A549 (cell line): ENCODE data around the gene RABGAP1. TPM values are rescaled to one million over a fixed set of nuclear protein-coding genes. Genes with fewer than 3 reads are reported as not detected.

ENCODE experiments used
- ATAC-seq, 2 experiments: fragments of 200-7000 bp in 1 of 2; fragments of >200 bp in 1 of 2; cut with Nextera tagmentation in 1 of 2; cut with Tn5 transposase in 1 of 2; 3 replicates each; pipeline versions ENCODE4 v1.8.0 to v1.9.1; 2018 to 2020; ENCODE audit warnings: mild to moderate bottlenecking in 1 of 2, moderate library complexity in 1 of 2
- CTCF ChIA-PET: fragments of 300-600 bp; sonication (Branson Sonifier 250); formaldehyde crosslinking; extraction: SDS; loops from one replicate; lab custom pipeline; 2021; ENCODE audit warnings: antibody characterized with exemption, inconsistent platforms; lab: Yijun Ruan, JAX
- POLR2A ChIA-PET: fragments of 350-600 bp; formaldehyde crosslinking; extraction: SDS; loops from one replicate; lab custom pipeline; 2021; ENCODE audit warnings: antibody characterized with exemption, inconsistent platforms; lab: Yijun Ruan, JAX
- DNase-seq, 2 experiments: peaks; one replicate each; pipeline versions ENCODE4 v3.0.0 to v3.0.0-alpha.2; 2011 to 2016; ENCODE audit warnings: low read depth in 1 of 2, low spot score in 1 of 2
- FAIRE-seq: peaks from 2 replicates; lab custom pipeline; 2011; peaks lifted over from hg19 to GRCh38; lab: Jason Lieb, UNC
- H3K27ac ChIP-seq, 2 experiments: fragments of >200 bp; sonication (Bioruptor Twin); formaldehyde crosslinking; 3 replicates each; pipeline ENCODE4 v1.5.1; 2016 to 2017
- H3K4me1 ChIP-seq: fragments of >200 bp; sonication (Bioruptor Twin); formaldehyde crosslinking; 3 replicates; pipeline ENCODE4 v1.6.1; 2016
- H3K4me2 ChIP-seq: fragments of >200 bp; sonication (Bioruptor Twin); formaldehyde crosslinking; 3 replicates; pipeline ENCODE4 v1.6.1; 2016
- H3K4me3 ChIP-seq: fragments of >200 bp; sonication (Bioruptor Twin); formaldehyde crosslinking; 3 replicates; pipeline ENCODE4 v1.5.1; 2016
- H3K9me3 ChIP-seq: fragments of >200 bp; sonication (Bioruptor Twin); formaldehyde crosslinking; 3 replicates; pipeline ENCODE4 v1.6.1; 2016
- ATOH8 ChIP-seq: fragments of 250-450 bp; sonication (Bioruptor Pico); IDR thresholded peaks from 2 replicates; pipeline ENCODE4 v1.5.0; 2020; ENCODE audit warnings: low read depth, mild to moderate bottlenecking, moderate library complexity
- BHLHE40 ChIP-seq: IDR thresholded peaks from 2 replicates; pipeline ENCODE4 v1.6.1; 2012; ENCODE audit warnings: low read depth, low read length, inconsistent platforms
- CEBPB ChIP-seq, 2 experiments: fragments of >200 bp in 1 of 2; sonication (Bioruptor Twin) in 1 of 2; formaldehyde crosslinking in 1 of 2; IDR thresholded peaks; 2 replicates each; pipeline ENCODE4 v1.6.1; 2012 to 2016
- CHD2 ChIP-seq: fragments of 150-350 bp; IDR thresholded peaks from 2 replicates; pipeline ENCODE4 v1.6.1; 2014; ENCODE audit warnings: low read length; ENCODE audit not compliant: partially characterized antibody
- EHF ChIP-seq: fragments of 250-450 bp; sonication (Bioruptor Pico); IDR thresholded peaks from 2 replicates; pipeline ENCODE4 v1.5.0; 2020; ENCODE audit warnings: mild to moderate bottlenecking
- EHMT2 ChIP-seq: fragments of 200-600 bp; sonication (generic); IDR thresholded peaks from 2 replicates; pipeline ENCODE4 v1.6.1; 2016; ENCODE audit warnings: antibody characterized with exemption, low read depth, mild to moderate bottlenecking, moderate library complexity
- EP300 ChIP-seq, 2 experiments: fragments of >200 bp; sonication (Bioruptor Twin); formaldehyde crosslinking; IDR thresholded peaks; 2 replicates in 1 of 2; 3 replicates in 1 of 2; pipeline ENCODE4 v1.6.1; 2016 to 2017
- FOXS1 ChIP-seq: fragments of 250-450 bp; sonication (Bioruptor Pico); IDR thresholded peaks from 2 replicates; pipeline ENCODE4 v1.5.0; 2020; ENCODE audit warnings: mild to moderate bottlenecking, moderate library complexity
- HEYL ChIP-seq: fragments of 250-450 bp; sonication (Bioruptor Pico); IDR thresholded peaks from 2 replicates; pipeline ENCODE4 v1.8.0; 2021; ENCODE audit warnings: mild to moderate bottlenecking, moderate library complexity
- HMGXB4 ChIP-seq: fragments of 250-450 bp; sonication (Bioruptor Pico); IDR thresholded peaks from 2 replicates; pipeline ENCODE4 v1.5.0; 2021; ENCODE audit warnings: mild to moderate bottlenecking, moderate library complexity, borderline replicate concordance
- HOXB13 ChIP-seq: fragments of 250-450 bp; sonication (Bioruptor Pico); IDR thresholded peaks from 2 replicates; pipeline ENCODE4 v1.5.0; 2020; ENCODE audit warnings: low read depth, mild to moderate bottlenecking, moderate library complexity
- HOXB5 ChIP-seq: fragments of 250-450 bp; sonication (Bioruptor Pico); IDR thresholded peaks from 2 replicates; pipeline ENCODE4 v1.5.0; 2020; ENCODE audit warnings: mild to moderate bottlenecking, moderate library complexity
- JUN ChIP-seq, 2 experiments: fragments of >200 bp; sonication (Bioruptor Twin); formaldehyde crosslinking; IDR thresholded peaks; 2 replicates in 1 of 2; 3 replicates in 1 of 2; pipeline ENCODE4 v1.6.1; 2016 to 2017
- KDM5A ChIP-seq: fragments of 200-600 bp; sonication (generic); IDR thresholded peaks from 2 replicates; pipeline ENCODE4 v1.6.1; 2016; ENCODE audit warnings: antibody characterized with exemption, mild to moderate bottlenecking
- MAZ ChIP-seq: fragments of 150-350 bp; IDR thresholded peaks from 2 replicates; pipeline ENCODE4 v1.6.1; 2014; ENCODE audit warnings: antibody characterized with exemption, low read depth, low read length, borderline replicate concordance
- MYC ChIP-seq: IDR thresholded peaks from 2 replicates; pipeline ENCODE4 v1.6.1; 2012; ENCODE audit warnings: mild to moderate bottlenecking, inconsistent platforms, low read length, improper control_type of control experiment, borderline replicate concordance
- NFE2L2 ChIP-seq: fragments of 150-350 bp; conservative IDR thresholded peaks from 2 replicates; pipeline ENCODE4 v1.6.1; 2014; ENCODE audit warnings: low read length
- NR3C1 ChIP-seq: fragments of >200 bp; sonication (Bioruptor Twin); formaldehyde crosslinking; IDR thresholded peaks from 3 replicates; pipeline ENCODE4 v1.6.1; 2017
- PHF8 ChIP-seq: fragments of 200-600 bp; sonication (generic); IDR thresholded peaks from 2 replicates; pipeline ENCODE4 v1.6.1; 2016; ENCODE audit warnings: low read depth, mild to moderate bottlenecking, antibody characterized with exemption, moderate library complexity, borderline replicate concordance
- RAD21 ChIP-seq, 2 experiments: fragments of >200 bp in 1 of 2; sonication (Bioruptor Twin) in 1 of 2; formaldehyde crosslinking in 1 of 2; IDR thresholded peaks in 1 of 2; conservative IDR thresholded peaks in 1 of 2; 2 replicates in 1 of 2; 3 replicates in 1 of 2; pipeline ENCODE4 v1.6.1; 2012 to 2018; ENCODE audit warnings: inconsistent platforms in 1 of 2
- SMC3 ChIP-seq: fragments of >200 bp; sonication (Bioruptor Twin); formaldehyde crosslinking; IDR thresholded peaks from 3 replicates; pipeline ENCODE4 v1.6.1; 2018; ENCODE audit warnings: inconsistent platforms
- SREBF2 ChIP-seq: fragments of 450-650 bp; IDR thresholded peaks from 2 replicates; pipeline ENCODE4 v1.6.1; 2014; ENCODE audit warnings: mild to moderate bottlenecking, moderate library complexity
- TP53 ChIP-seq: fragments of 250-450 bp; sonication (Bioruptor Pico); IDR thresholded peaks from 2 replicates; pipeline ENCODE4 v1.5.0; 2021; ENCODE audit warnings: mild to moderate bottlenecking, moderate library complexity
- ZNF302 ChIP-seq: fragments of 250-450 bp; sonication (Bioruptor Pico); IDR thresholded peaks from 2 replicates; pipeline ENCODE4 v1.9.0; 2021; ENCODE audit warnings: inconsistent platforms, mild to moderate bottlenecking, moderate library complexity
- ZSCAN20 ChIP-seq: fragments of 250-450 bp; sonication (Bioruptor Pico); IDR thresholded peaks from 2 replicates; pipeline ENCODE4 v1.8.0; 2022; ENCODE audit warnings: mild to moderate bottlenecking, moderate library complexity
- WGBS: methylation state at CpG from one replicate; pipeline ENCODE4 v1.1.6; 2017; ENCODE audit errors: missing lambda C conversion rate; 5-methylcytosine and 5-hydroxymethylcytosine counted together
- polyA plus RNA-seq, 4 experiments: library from polyadenylated mRNA; depleted of rRNA in 3 of 4; stranded (reverse); fragments of >200 nt; fragmentation: RNase III in 1 of 4; extraction: RNeasy Plus Mini Kit Qiagen cat#74134 plus additional on column Dnase treatment in 1 of 4; gene quantifications; 2 replicates in 3 of 4; 3 replicates in 1 of 4; pipeline ENCODE4 v1.2.3, GENCODE V29; 2011 to 2017
- TF ChIP-seq, protein P1 (sequence below): IDR thresholded peaks from 2 replicates; pipeline ENCODE4 v1.6.1; 2012; ENCODE audit warnings: low read depth, borderline replicate concordance
- TF ChIP-seq, protein P2 (sequence below): fragments of 200-600 bp; sonication (generic); IDR thresholded peaks from 2 replicates; pipeline ENCODE4 v1.6.1; 2016; ENCODE audit warnings: antibody characterized with exemption, mild to moderate bottlenecking, moderate library complexity
- TF ChIP-seq, protein P3 (sequence below): fragments of >200 bp; sonication (Bioruptor Twin); formaldehyde crosslinking; IDR thresholded peaks from 3 replicates; pipeline ENCODE4 v1.6.1; 2016
- TF ChIP-seq, protein P4 (sequence below): fragments of 150-350 bp; IDR thresholded peaks from 2 replicates; pipeline ENCODE4 v1.6.1; 2014; ENCODE audit warnings: low read depth, mild to moderate bottlenecking, low read length
- TF ChIP-seq, protein P5 (sequence below): fragments of >200 bp; sonication (Bioruptor Twin); formaldehyde crosslinking; IDR thresholded peaks from 2 replicates; pipeline ENCODE4 v1.6.1; 2016

RABGAP1 gene
- polyA plus RNA-seq, 2 of the 4 experiments (the other 2 are of a cell fraction) = 17.5 to 39.9 TPM

DNA sequence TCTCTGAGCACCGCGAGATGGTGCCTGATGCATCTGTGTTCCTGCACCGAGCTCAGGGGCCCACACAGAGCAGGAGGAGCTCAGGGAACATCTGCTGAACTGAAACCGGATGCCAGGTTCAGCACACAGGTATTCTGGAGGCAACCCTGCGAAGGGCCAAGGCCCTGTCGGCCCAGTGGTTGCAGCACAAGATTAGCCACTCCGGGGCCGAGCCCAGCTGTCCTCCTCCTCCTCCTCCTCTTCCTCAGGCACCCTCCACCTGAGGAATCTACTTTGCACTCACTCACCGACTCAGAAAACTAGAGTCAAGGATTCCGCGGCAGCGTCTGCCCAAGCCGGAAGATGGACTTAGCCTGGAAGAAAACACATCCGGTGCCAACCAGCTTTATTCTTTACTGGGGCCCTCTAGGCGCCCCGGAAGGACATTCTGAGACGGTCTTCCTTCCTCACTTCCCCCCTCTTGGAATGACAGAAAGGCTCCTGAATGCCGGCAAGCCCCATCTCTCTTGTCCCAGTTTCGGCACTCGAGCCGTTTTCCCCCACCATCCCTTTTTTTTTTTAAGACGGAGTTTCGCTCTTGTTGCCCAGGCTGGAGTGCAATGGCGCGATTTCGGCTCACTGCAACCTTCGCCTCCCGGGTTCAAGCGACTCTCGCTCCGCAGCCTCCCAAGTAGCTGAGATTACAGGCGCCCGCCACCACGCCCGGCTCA lies 27.7 kb upstream of the RABGAP1 start, which contains the start of gene ZBTB6:
TSS of gene ZBTB6 (minus strand) at position 360 of the 710 bp plus-strand sequence. CDS start 1,251 bp downstream, outside the sequence.
- peak within 1 kb of the TSS; percentile 80 to 95 for H3K27ac ChIP-seq
- peak; percentile 100 for ATAC-seq
- peak; percentile 87 to 88 for DNase-seq
- under 1% methylated on average over 35 of the region's 35 CpGs for whole genome bisulfite sequencing
- CTCF ChIA-PET = interaction anchor here (0.7 to 1.1 kb wide), 2 partner anchors 94 to 117 kb away, joined by 3 read pairs; no protein-coding TSS in a partner anchor
- H3K4me2 ChIP-seq = peak within 1 kb of the TSS; percentile 98
- peak within 1 kb of the TSS; percentile 62 for H3K4me3 ChIP-seq
- peaks cover 8% of the 10 kb centered on the region for H3K4me1 ChIP-seq
- FAIRE-seq = peak; percentile 23
- H3K9me3 ChIP-seq = no peaks in the 10 kb centered on the region
- POLR2A ChIA-PET = interaction anchor here (0.6 to 2.5 kb wide), 9 partner anchors 9 to 78 kb away, joined by 3 to 38 read pairs (median 6); partner anchors contain the start of genes RABGAP1, RC3H2 and ZBTB26
- TF ChIP-seq EHMT2 = no peak
- TF ChIP-seq HOXB5 = no peak
- no peak for TF ChIP-seq HOXB13 (CRISPR knock-in tag)
- 0 out of 2 replicates have a peak, but pooled peaks have one; percentile 24 for TF ChIP-seq HMGXB4 (CRISPR knock-in tag)
- TF ChIP-seq ZNF302 (CRISPR knock-in tag) = no peak
- peak; percentile 68 for TF ChIP-seq PHF8
- TF ChIP-seq FOXS1 (CRISPR knock-in tag) = no peak
- no peak for TF ChIP-seq HEYL (CRISPR knock-in tag)
- TF ChIP-seq NFE2L2 = no peak
- peak; percentile 55 for TF ChIP-seq KDM5A
- no peak for TF ChIP-seq MYC
- TF ChIP-seq EHF (CRISPR knock-in tag) = no peak
- no peak for TF ChIP-seq BHLHE40
- no peak for TF ChIP-seq RAD21 (conservative IDR thresholded peaks at IDR 0.05 in 1 of 2, IDR thresholded peaks at IDR 0.05 in 1 of 2)
- TF ChIP-seq, protein P1, sequence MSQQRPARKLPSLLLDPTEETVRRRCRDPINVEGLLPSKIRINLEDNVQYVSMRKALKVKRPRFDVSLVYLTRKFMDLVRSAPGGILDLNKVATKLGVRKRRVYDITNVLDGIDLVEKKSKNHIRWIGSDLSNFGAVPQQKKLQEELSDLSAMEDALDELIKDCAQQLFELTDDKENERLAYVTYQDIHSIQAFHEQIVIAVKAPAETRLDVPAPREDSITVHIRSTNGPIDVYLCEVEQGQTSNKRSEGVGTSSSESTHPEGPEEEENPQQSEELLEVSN = no peak
- TF ChIP-seq EP300 (IDR thresholded peaks at IDR 0.05) = no peak
- TF ChIP-seq, protein P2, sequence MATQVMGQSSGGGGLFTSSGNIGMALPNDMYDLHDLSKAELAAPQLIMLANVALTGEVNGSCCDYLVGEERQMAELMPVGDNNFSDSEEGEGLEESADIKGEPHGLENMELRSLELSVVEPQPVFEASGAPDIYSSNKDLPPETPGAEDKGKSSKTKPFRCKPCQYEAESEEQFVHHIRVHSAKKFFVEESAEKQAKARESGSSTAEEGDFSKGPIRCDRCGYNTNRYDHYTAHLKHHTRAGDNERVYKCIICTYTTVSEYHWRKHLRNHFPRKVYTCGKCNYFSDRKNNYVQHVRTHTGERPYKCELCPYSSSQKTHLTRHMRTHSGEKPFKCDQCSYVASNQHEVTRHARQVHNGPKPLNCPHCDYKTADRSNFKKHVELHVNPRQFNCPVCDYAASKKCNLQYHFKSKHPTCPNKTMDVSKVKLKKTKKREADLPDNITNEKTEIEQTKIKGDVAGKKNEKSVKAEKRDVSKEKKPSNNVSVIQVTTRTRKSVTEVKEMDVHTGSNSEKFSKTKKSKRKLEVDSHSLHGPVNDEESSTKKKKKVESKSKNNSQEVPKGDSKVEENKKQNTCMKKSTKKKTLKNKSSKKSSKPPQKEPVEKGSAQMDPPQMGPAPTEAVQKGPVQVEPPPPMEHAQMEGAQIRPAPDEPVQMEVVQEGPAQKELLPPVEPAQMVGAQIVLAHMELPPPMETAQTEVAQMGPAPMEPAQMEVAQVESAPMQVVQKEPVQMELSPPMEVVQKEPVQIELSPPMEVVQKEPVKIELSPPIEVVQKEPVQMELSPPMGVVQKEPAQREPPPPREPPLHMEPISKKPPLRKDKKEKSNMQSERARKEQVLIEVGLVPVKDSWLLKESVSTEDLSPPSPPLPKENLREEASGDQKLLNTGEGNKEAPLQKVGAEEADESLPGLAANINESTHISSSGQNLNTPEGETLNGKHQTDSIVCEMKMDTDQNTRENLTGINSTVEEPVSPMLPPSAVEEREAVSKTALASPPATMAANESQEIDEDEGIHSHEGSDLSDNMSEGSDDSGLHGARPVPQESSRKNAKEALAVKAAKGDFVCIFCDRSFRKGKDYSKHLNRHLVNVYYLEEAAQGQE = peak; percentile 24; the same call in 1 of the 2 replicates
- no peak for TF ChIP-seq CEBPB (IDR thresholded peaks at IDR 0.05)
- no peak; the same call in 1 of the 2 replicates for TF ChIP-seq TP53
- no peak for TF ChIP-seq ATOH8
- TF ChIP-seq CHD2 = peak; percentile 57
- no peak for TF ChIP-seq MAZ
- TF ChIP-seq JUN (IDR thresholded peaks at IDR 0.05) = peak; percentile 86 to 95
- no peak for TF ChIP-seq ZSCAN20
- TF ChIP-seq SMC3 = no peak
- no peak for TF ChIP-seq NR3C1
- TF ChIP-seq SREBF2 = no peak
- TF ChIP-seq, protein P3, sequence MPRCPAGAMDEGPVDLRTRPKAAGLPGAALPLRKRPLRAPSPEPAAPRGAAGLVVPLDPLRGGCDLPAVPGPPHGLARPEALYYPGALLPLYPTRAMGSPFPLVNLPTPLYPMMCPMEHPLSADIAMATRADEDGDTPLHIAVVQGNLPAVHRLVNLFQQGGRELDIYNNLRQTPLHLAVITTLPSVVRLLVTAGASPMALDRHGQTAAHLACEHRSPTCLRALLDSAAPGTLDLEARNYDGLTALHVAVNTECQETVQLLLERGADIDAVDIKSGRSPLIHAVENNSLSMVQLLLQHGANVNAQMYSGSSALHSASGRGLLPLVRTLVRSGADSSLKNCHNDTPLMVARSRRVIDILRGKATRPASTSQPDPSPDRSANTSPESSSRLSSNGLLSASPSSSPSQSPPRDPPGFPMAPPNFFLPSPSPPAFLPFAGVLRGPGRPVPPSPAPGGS = peak; percentile 78; the same call in 2 of the 3 replicates
- TF ChIP-seq, protein P4, sequence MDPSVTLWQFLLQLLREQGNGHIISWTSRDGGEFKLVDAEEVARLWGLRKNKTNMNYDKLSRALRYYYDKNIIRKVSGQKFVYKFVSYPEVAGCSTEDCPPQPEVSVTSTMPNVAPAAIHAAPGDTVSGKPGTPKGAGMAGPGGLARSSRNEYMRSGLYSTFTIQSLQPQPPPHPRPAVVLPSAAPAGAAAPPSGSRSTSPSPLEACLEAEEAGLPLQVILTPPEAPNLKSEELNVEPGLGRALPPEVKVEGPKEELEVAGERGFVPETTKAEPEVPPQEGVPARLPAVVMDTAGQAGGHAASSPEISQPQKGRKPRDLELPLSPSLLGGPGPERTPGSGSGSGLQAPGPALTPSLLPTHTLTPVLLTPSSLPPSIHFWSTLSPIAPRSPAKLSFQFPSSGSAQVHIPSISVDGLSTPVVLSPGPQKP = no peak
- TF ChIP-seq, protein P5, sequence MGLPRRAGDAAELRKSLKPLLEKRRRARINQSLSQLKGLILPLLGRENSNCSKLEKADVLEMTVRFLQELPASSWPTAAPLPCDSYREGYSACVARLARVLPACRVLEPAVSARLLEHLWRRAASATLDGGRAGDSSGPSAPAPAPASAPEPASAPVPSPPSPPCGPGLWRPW = no peak
